LNCaP clone FGC (cell line): ENCODE results near the gene MSANTD2.

Source experiments
- DNase-seq: peaks from one replicate; pipeline ENCODE4 v3.0.0-alpha.2; 2011; ENCODE audit warnings: low read depth
- H3K4me3 ChIP-seq: 2 replicates; pipeline ENCODE4 v1.5.1; 2011; ENCODE audit warnings: mild to moderate bottlenecking, low read depth, low read length, control low read depth
- CTCF ChIP-seq: IDR thresholded peaks from 2 replicates; pipeline ENCODE4 v1.5.1; 2012; ENCODE audit warnings: mild to moderate bottlenecking; ENCODE audit not compliant: control insufficient read depth, insufficient read depth; ENCODE audit errors: extremely low read depth

Gene MSANTD2

DNA sequence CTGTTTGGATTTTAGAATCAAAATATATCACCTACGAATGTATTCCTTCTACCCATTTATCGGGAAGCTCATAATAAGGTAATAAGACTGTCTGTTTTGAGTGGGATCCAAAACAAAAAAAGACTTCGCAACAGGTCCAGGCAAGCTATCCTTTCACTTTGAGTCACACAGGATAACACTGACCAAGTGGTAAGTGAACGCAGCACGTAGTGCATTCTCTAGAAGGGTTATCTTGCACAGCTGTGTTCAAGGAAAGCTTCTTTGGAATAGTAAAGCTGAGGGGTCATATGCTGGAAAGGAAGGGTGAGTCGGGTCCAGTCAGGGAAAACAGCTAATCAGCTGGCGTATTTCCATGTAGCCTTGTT, 82.8 kb downstream of the MSANTD2 start:
- TF ChIP-seq CTCF: no peak
- no peak for DNase-seq
- H3K4me3 ChIP-seq: no peak overlapping the region

- no peak for DNase-seq
- no peak for TF ChIP-seq CTCF
- H3K4me3 ChIP-seq: no peak overlapping the region
Observed at GRCh38 chr11:124716591-124716990, 83.6 kb downstream of the MSANTD2 start.
